AG04450 (cell line): ENCODE measurements around the gene CACNA1C. TPM values are rescaled to one million over a fixed set of nuclear protein-coding genes. Genes with fewer than 3 reads are reported as not detected.

Experiments used
- CTCF ChIA-PET: fragments of 300-600, 350-600 bp; formaldehyde crosslinking; extraction: SDS; loops from one replicate; lab custom pipeline; 2022; ENCODE audit warnings: antibody characterized with exemption, inconsistent platforms; lab: Charles Lee
- POLR2A ChIA-PET: fragments of 350-600 bp; formaldehyde crosslinking; extraction: SDS; loops from one replicate; lab custom pipeline; 2021; ENCODE audit warnings: antibody characterized with exemption, inconsistent platforms; lab: Yijun Ruan, JAX
- DNase-seq: peaks from one replicate; pipeline ENCODE4 v3.0.0-alpha.2; 2011; ENCODE audit warnings: low read depth, low spot score
- H3K27ac ChIP-seq: one replicate; pipeline ENCODE4 v1.5.1; 2012; ENCODE audit warnings: low read depth, low read length, control low read depth
- H3K27me3 ChIP-seq: one replicate; pipeline ENCODE4 v1.6.0; 2012; ENCODE audit warnings: low read length; ENCODE audit not compliant: control insufficient read depth, insufficient read depth
- H3K4me3 ChIP-seq: 2 replicates; pipeline ENCODE4 v1.5.1; 2011; ENCODE audit warnings: mild to moderate bottlenecking, low read depth, low read length, control low read depth
- H3K9me3 ChIP-seq: 2 replicates; pipeline ENCODE4 v1.5.1; 2012; ENCODE audit warnings: low read length; ENCODE audit not compliant: control insufficient read depth, insufficient read depth
- CTCF ChIP-seq: IDR thresholded peaks from 2 replicates; pipeline ENCODE4 v1.5.1; 2011; ENCODE audit warnings: low read depth, low read length, control low read depth, inconsistent platforms
- polyA plus RNA-seq: library from polyadenylated mRNA; depleted of rRNA; stranded (reverse); fragments of >200 nt; gene quantifications from 2 replicates; pipeline ENCODE4 v1.2.3, GENCODE V29; 2011

CACNA1C gene
- polyA plus RNA-seq, 1 experiment, result 5.9 TPM

- Histone ChIP-seq H3K4me3 (no peak overlapping the region), H3K9me3 (peaks cover 8% of the 10 kb centered on the region; the same call in 1 of the 2 replicates), H3K27me3 (no peaks in the 10 kb centered on the region), H3K27ac (no peak overlapping the region)
- POLR2A ChIA-PET, result no interaction called here
- DNase-seq, result no peak
- no peak for TF ChIP-seq CTCF
- CTCF ChIA-PET, result interaction anchor here (1.0 kb wide), 1 partner anchor 8 kb away, joined by 3 read pairs; no protein-coding TSS in a partner anchor
Measured at GRCh38 chr12:2403221-2403976, 350.6 kb downstream of the CACNA1C start.

DNA sequence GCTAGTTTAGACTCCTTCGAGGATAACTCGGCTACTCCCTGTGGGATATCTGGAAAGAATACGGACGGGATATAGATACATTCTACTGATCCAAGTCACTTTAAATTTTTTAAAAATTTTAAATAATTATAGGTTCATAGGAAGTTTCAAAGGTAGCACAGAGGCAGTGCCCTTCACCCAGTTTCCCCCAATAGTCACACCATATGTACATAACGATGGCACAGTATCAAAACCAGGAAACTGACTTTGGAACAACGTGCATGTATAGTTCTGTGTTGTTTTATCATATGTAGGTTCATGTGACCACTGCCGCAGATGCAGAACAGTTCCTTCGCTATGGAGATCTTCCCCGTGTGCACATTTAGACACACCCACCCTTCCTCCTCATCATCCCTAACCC lies 352.3 kb downstream of the CACNA1C start:
- ChIA-PET CTCF (no interaction called here), POLR2A (no interaction called here)

DNA sequence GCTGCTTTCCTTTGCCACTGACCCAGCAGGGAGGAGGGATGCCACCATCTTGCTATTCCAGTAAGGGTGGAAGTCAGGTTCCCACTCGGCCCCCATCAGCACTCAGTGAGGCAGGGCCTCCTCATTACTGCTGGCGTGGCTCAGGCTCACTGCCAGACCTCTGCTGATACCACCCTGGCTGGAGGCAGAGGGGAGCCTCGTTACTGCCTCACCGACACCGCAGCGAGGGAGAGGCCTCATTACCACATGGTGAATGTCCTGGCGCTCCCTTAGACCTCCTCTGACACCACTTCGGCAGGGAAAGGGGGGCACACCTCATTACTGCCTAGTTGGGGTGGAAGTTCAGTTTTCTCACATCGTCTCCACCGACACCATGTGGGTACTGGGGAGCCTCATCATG lies 354.1 kb downstream of the CACNA1C start:
- TF ChIP-seq CTCF, result no peak
- no peak for DNase-seq
- ChIA-PET CTCF (interaction anchor here (1.2 kb wide), 1 partner anchor 12 kb away, joined by 4 read pairs; no protein-coding TSS in a partner anchor), POLR2A (no interaction called here)
- no peak overlapping the region for H3K4me3 ChIP-seq
- no peaks in the 10 kb centered on the region for H3K9me3 ChIP-seq
- H3K27ac ChIP-seq, result no peak overlapping the region
- no peaks in the 10 kb centered on the region for H3K27me3 ChIP-seq

More for the DNA sequence above, 352.3 kb downstream of the CACNA1C start:
- no peak for TF ChIP-seq CTCF
- Histone ChIP-seq H3K4me3 (no peak overlapping the region), H3K27ac (no peak overlapping the region), H3K27me3 (no peaks in the 10 kb centered on the region), H3K9me3 (no peaks in the 10 kb centered on the region)
- no peak for DNase-seq

DNA sequence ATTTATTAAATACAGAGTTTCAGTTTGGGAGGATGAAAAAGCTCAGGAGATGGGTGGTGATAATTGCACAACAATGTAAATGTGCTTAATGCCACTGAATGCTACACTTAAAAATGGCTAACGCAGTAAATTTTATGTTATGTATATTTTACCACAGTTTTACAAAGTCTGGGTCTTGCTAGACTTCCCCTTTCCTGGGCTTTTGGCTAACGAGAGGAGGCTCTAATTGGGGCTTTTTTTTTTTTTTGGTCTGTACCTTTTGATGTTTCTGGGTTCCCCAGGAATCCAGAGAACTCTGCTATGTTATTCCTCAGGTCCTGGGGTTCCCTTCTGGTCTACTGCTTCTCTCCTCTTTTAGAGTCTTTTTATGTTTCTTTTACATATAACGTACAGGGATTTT lies 355.5 kb downstream of the CACNA1C start:
- H3K27me3 ChIP-seq, result no peaks in the 10 kb centered on the region
- POLR2A ChIA-PET, result no interaction called here
- H3K4me3 ChIP-seq, result no peak overlapping the region
- TF ChIP-seq CTCF, result no peak
- no peaks in the 10 kb centered on the region for H3K9me3 ChIP-seq
- no peak for DNase-seq
- H3K27ac ChIP-seq, result no peak overlapping the region
- CTCF ChIA-PET, result interaction anchor here (1.8 kb wide), 1 partner anchor 14 kb away, joined by 4 read pairs; no protein-coding TSS in a partner anchor

DNA sequence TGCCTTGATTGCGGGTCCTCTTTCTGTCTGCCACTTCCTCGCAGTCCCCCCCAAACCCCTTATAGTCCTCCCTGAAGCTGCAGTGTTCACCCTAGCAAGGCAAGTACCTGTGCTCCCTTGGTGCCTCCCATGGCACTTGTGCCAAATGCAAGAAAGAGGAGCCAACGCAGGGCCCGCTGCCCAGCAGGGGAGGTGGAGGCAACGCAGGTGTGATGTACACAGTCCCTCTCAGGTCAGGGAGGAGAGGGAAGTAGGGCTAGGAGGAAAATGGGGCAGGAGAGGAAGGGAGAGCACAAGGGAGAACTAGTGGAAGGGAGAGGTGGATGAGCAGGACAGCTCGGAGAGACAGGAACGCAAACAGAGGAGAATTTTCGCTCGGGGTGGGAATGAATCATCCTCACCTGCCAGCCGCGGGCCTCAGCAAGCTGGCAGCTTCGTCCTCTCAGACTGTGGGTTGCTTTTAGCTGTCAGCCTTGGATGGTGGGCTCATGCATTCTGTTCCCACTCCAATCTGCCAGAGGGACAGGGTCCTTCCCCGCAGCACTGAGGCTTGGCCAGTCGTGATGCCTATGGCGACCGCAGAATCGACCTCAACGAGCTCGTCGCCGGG lies 357.0 kb downstream of the CACNA1C start:
- POLR2A ChIA-PET, result no interaction called here
- CTCF ChIA-PET, result interaction anchor here (1.8 kb wide), 1 partner anchor 15 kb away, joined by 4 read pairs; no protein-coding TSS in a partner anchor
- DNase-seq, result no peak
- Histone ChIP-seq H3K9me3 (no peaks in the 10 kb centered on the region), H3K27ac (no peak overlapping the region), H3K4me3 (no peak overlapping the region), H3K27me3 (no peaks in the 10 kb centered on the region)
- TF ChIP-seq CTCF, result no peak
